ENCODE results near the gene PLA2G10.

- TF ChIP-seq CTCF (IDR thresholded peaks at IDR 0.05; ENCODE audit: low read depth, low read length) = no peak
- TF ChIP-seq EZH2phosphoT487 (IDR thresholded peaks at IDR 0.05; ENCODE audit: low read depth) = no peak
Observed at GRCh38 chr16:14632693-14633569, 61.2 kb downstream of the PLA2G10 start, which contains the start of gene BFAR.

Data from OCI-LY3 (cell line).